Neutrophil (primary cell): Measurements from ENCODE around the gene SULT4A1.

ENCODE experiments used
- H3K27ac ChIP-seq: fragments of 200-600 bp; sonication (generic); 2 replicates; pipeline ENCODE4 v1.5.1; 2016; ENCODE audit warnings: mild to moderate bottlenecking, moderate library complexity
- H3K27me3 ChIP-seq: fragments of 200-600 bp; sonication (generic); 2 replicates; pipeline ENCODE4 v1.6.0; 2016; ENCODE audit warnings: mild to moderate bottlenecking
- H3K36me3 ChIP-seq: fragments of 200-600 bp; sonication (generic); 2 replicates; pipeline ENCODE4 v1.5.1; 2017
- H3K4me1 ChIP-seq, 2 experiments: fragments of 200-600 bp in 1 of 2; sonication (generic) in 1 of 2; 1 replicate in 1 of 2; 2 replicates in 1 of 2; pipeline versions ENCODE4 v1.5.1 to v1.6.1; 2013 to 2016; ENCODE audit warnings: low read depth in 1 of 2, low read length in 1 of 2, mild to moderate bottlenecking in 1 of 2, moderate library complexity in 1 of 2; ENCODE audit not compliant: control insufficient read depth in 1 of 2, insufficient read depth in 1 of 2
- H3K4me3 ChIP-seq, 2 experiments: fragments of 200-600 bp in 1 of 2; sonication (generic) in 1 of 2; 1 replicate in 1 of 2; 2 replicates in 1 of 2; pipeline ENCODE4 v1.5.1; 2013 to 2016; ENCODE audit warnings: low read depth in 1 of 2, low read length in 1 of 2, mild to moderate bottlenecking in 1 of 2, moderate library complexity in 1 of 2
- H3K9me3 ChIP-seq: fragments of 200-600 bp; sonication (generic); 2 replicates; pipeline ENCODE4 v1.5.1; 2016
- CTCF ChIP-seq: fragments of 200-600 bp; sonication (generic); IDR thresholded peaks from 2 replicates; pipeline ENCODE4 v1.5.1; 2016; ENCODE audit warnings: antibody characterized with exemption

SULT4A1 gene

GRCh38 chr22:43889201-43889859, 27.0 kb upstream of the SULT4A1 start:
- Histone ChIP-seq H3K27me3 (peaks cover 65% of the 10 kb centered on the region), H3K9me3 (no peaks in the 10 kb centered on the region), H3K4me1 (no peaks in the 10 kb centered on the region), H3K27ac (no peak overlapping the region), H3K4me3 (no peak overlapping the region), H3K36me3 (no peaks in the 10 kb centered on the region)
- TF ChIP-seq CTCF, result no peak

- Histone ChIP-seq H3K9me3 (no peaks in the 10 kb centered on the region), H3K4me3 (no peak overlapping the region), H3K4me1 (no peaks in the 10 kb centered on the region), H3K27me3 (peaks cover 61% of the 10 kb centered on the region), H3K36me3 (no peaks in the 10 kb centered on the region), H3K27ac (no peak overlapping the region)
- TF ChIP-seq CTCF, result no peak
Observed at GRCh38 chr22:43888740-43889139, 26.4 kb upstream of the SULT4A1 start.

- Histone ChIP-seq H3K4me3 (no peak overlapping the region), H3K27me3 (peaks cover 47% of the 10 kb centered on the region), H3K27ac (no peak overlapping the region), H3K36me3 (no peaks in the 10 kb centered on the region), H3K4me1 (no peaks in the 10 kb centered on the region), H3K9me3 (no peaks in the 10 kb centered on the region)
- no peak for TF ChIP-seq CTCF
Observed at GRCh38 chr22:43887391-43887790, 25.1 kb upstream of the SULT4A1 start.

GRCh38 chr22:43886231-43886630, 23.9 kb upstream of the SULT4A1 start:
- no peaks in the 10 kb centered on the region for H3K4me1 ChIP-seq
- no peaks in the 10 kb centered on the region for H3K9me3 ChIP-seq
- no peaks in the 10 kb centered on the region for H3K36me3 ChIP-seq
- no peak overlapping the region for H3K27ac ChIP-seq
- H3K27me3 ChIP-seq, result peaks cover 36% of the 10 kb centered on the region
- no peak for TF ChIP-seq CTCF
- H3K4me3 ChIP-seq, result no peak overlapping the region

- Histone ChIP-seq H3K4me1 (no peaks in the 10 kb centered on the region), H3K4me3 (no peak overlapping the region), H3K27ac (no peak overlapping the region), H3K36me3 (no peaks in the 10 kb centered on the region), H3K9me3 (no peaks in the 10 kb centered on the region), H3K27me3 (peaks cover 31% of the 10 kb centered on the region)
- no peak for TF ChIP-seq CTCF
Observed at GRCh38 chr22:43885786-43886185, 23.5 kb upstream of the SULT4A1 start.

GRCh38 chr22:43885319-43885671, 23.0 kb upstream of the SULT4A1 start:
- H3K4me1 ChIP-seq, result no peaks in the 10 kb centered on the region
- H3K9me3 ChIP-seq, result no peaks in the 10 kb centered on the region
- no peak overlapping the region for H3K4me3 ChIP-seq
- no peak overlapping the region for H3K27ac ChIP-seq
- H3K27me3 ChIP-seq, result peaks cover 26% of the 10 kb centered on the region
- H3K36me3 ChIP-seq, result no peaks in the 10 kb centered on the region
- TF ChIP-seq CTCF, result no peak
